ENCODE data around the gene GLI2.

- no peak for TF ChIP-seq CTCF (IDR thresholded peaks at IDR 0.05)
- no peak for TF ChIP-seq POLR2A (IDR thresholded peaks at IDR 0.05)
Measured at GRCh38 chr2:120759543-120760331, 24.1 kb downstream of the GLI2 start.
